Adrenal gland (tissue), 5 donors: ENCODE results near the gene PROK2.

Experiments used
- CTCF ChIP-seq, 6 experiments: fragments of 450-650 bp in 4 of 6; fragments of 200-600 bp in 2 of 6; sonication (generic) in 1 of 6; IDR thresholded peaks; 1 replicate in 5 of 6; 2 replicates in 1 of 6; pipeline versions ENCODE4 v1.5.1 to v1.8.0; 2016 to 2021; ENCODE audit warnings: antibody characterized with exemption in 6 of 6, mild to moderate bottlenecking in 2 of 6, moderate library complexity in 1 of 6
- POLR2A ChIP-seq, 2 donors: fragments of 450-650 bp; IDR thresholded peaks; one replicate each; pipeline ENCODE4 v1.6.1; 2017; ENCODE audit warnings: antibody characterized with exemption in 2 of 2, mild to moderate bottlenecking in 2 of 2, moderate library complexity in 1 of 2
- donor health status: DM: no; HTN: no; CAD: no.

DNA sequence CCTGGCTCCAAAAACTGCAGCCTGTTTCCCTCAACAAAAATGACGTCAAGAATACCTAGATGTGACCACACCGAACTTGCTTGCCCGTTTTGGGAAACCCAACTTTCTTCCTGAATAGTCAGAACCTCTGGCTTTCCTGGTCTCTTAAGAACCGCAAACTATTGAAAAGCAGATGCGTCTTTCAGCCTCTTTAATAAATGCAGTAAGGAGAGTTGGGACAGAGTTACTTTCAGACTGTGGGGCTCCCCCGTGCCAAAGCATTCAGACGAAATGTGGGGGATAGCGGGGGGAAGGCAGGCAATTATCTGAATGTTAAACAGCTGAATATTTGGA lies 1.2 kb upstream of the PROK2 start:
- TF ChIP-seq POLR2A (IDR thresholded peaks at IDR 0.05), result no peak
- TF ChIP-seq CTCF (IDR thresholded peaks at IDR 0.05), result no peak
